Activated CD4-positive, alpha-beta T cell treated with anti-CD3 and anti-CD28 coated beads, Interleukin-2, amount 50 U/mL, for 16 hours (primary cell): ENCODE results near the gene PRODH.
"Not testable (repeated sequence)": the region's sequence is repeated elsewhere in the genome, so short reads cannot be mapped to it uniquely, and the experiment has no call there.

ENCODE experiments used
- DNase-seq: peaks from one replicate; pipeline ENCODE4 v3.0.0-alpha.2; 2020

The PRODH gene

GRCh38 chr22:18954303-18954989 is 18.4 kb upstream of the PRODH start:
- peak; percentile 59 for DNase-seq

GRCh38 chr22:18953128-18953527 is 17.0 kb upstream of the PRODH start:
- DNase-seq = not testable (repeated sequence)

- no peak for DNase-seq
These were observed 15.9 kb upstream of the PRODH start for GRCh38 chr22:18952022-18952421.

GRCh38 chr22:18950141-18950540 is 14.0 kb upstream of the PRODH start:
- no peak for DNase-seq

GRCh38 chr22:18947905-18948304 is 11.8 kb upstream of the PRODH start:
- DNase-seq = no peak

- not testable (repeated sequence) for DNase-seq
These were observed 11.0 kb upstream of the PRODH start for GRCh38 chr22:18947105-18947504.

- not testable (repeated sequence) for DNase-seq
These were observed 2.6 kb upstream of the PRODH start for GRCh38 chr22:18938691-18939090.

GRCh38 chr22:18934688-18935087 is 1.4 kb downstream of the PRODH start:
- not testable (repeated sequence) for DNase-seq

GRCh38 chr22:18933914-18934313 is 2.2 kb downstream of the PRODH start:
- DNase-seq = no peak

GRCh38 chr22:18931905-18932652 is 4.0 kb downstream of the PRODH start:
- DNase-seq = no peak

- no peak for DNase-seq
These were observed 6.6 kb downstream of the PRODH start for GRCh38 chr22:18929459-18929858.

- no peak for DNase-seq
These were observed 8.5 kb downstream of the PRODH start for GRCh38 chr22:18927573-18927972.

GRCh38 chr22:18927020-18927419 is 9.1 kb downstream of the PRODH start:
- DNase-seq = no peak

GRCh38 chr22:18925368-18926064 is 10.6 kb downstream of the PRODH start:
- no peak for DNase-seq

- not testable (repeated sequence) for DNase-seq
These were observed 15.7 kb downstream of the PRODH start for GRCh38 chr22:18920257-18920902.

- not testable (repeated sequence) for DNase-seq
These were observed 18.3 kb downstream of the PRODH start for GRCh38 chr22:18917818-18918217.

- DNase-seq = not testable (repeated sequence)
These were observed 20.5 kb downstream of the PRODH start for GRCh38 chr22:18915550-18915949.

GRCh38 chr22:18914558-18914957 is 21.5 kb downstream of the PRODH start:
- DNase-seq = not testable (repeated sequence)

- not testable (repeated sequence) for DNase-seq
These were observed 23.7 kb downstream of the PRODH start for GRCh38 chr22:18912264-18912946.

GRCh38 chr22:18911535-18911934 is 24.6 kb downstream of the PRODH start:
- DNase-seq = not testable (repeated sequence)

GRCh38 chr22:18909556-18909955 is 26.5 kb downstream of the PRODH start:
- DNase-seq = no peak

GRCh38 chr22:18906896-18907295 is 29.2 kb downstream of the PRODH start:
- no peak for DNase-seq

GRCh38 chr22:18906410-18906745 is 29.7 kb downstream of the PRODH start:
- not testable (repeated sequence) for DNase-seq
